Mammary epithelial cell (primary cell): ENCODE results near the gene NT5M.

Experiments used
- CTCF ChIP-seq, 2 donors: IDR thresholded peaks in 1 of 2; conservative IDR thresholded peaks in 1 of 2; 2 replicates each; pipeline ENCODE4 v1.5.1; 2011 to 2012; ENCODE audit warnings: inconsistent platforms in 2 of 2, low read length in 2 of 2, mild to moderate bottlenecking in 2 of 2, control low read depth in 1 of 2, low read depth in 1 of 2; ENCODE audit not compliant: insufficient read depth in 1 of 2; ENCODE audit errors: extremely low read depth in 1 of 2
- EZH2 ChIP-seq: IDR thresholded peaks from 2 replicates; pipeline ENCODE4 v1.6.1; 2012; ENCODE audit warnings: low read length, inconsistent platforms, borderline replicate concordance

GRCh38 chr17:17289701-17290100, 13.5 kb upstream of the NT5M start:
- TF ChIP-seq CTCF (conservative IDR thresholded peaks at IDR 0.05 in 1 of 2, IDR thresholded peaks at IDR 0.05 in 1 of 2; ENCODE audit: extremely low read depth in 1 of 2, insufficient read depth in 1 of 2, low read depth in 1 of 2, low read length in 2 of 2) (no peak), EZH2 (no peak)
